ENCODE measurements around the gene MANBA.

- no peak for TF ChIP-seq CTCF (IDR thresholded peaks at IDR 0.05)
- TF ChIP-seq ZFX (IDR thresholded peaks at IDR 0.05; ENCODE audit: borderline replicate concordance): no peak
Measured at GRCh38 chr4:102594000-102594399, 166.8 kb downstream of the MANBA start.

Measured in 22Rv1 (cell line).